Trophoblast cell (in vitro differentiated cells and primary cell): ENCODE data around the gene LAMA3.

Experiments used
- DNase-seq, 2 donors: peaks; one replicate each; pipeline ENCODE4 v3.0.0-alpha.2; 2016
- H2AFZ ChIP-seq: 2 replicates; pipeline ENCODE4 v1.6.1; 2013; ENCODE audit warnings: low read length, moderate library complexity, mild to moderate bottlenecking; ENCODE audit not compliant: insufficient read depth, poor library complexity
- H2AK5ac ChIP-seq: 2 replicates; pipeline ENCODE4 v1.6.1; 2013; ENCODE audit warnings: mild to moderate bottlenecking, low read length
- H2BK120ac ChIP-seq: 2 replicates; pipeline ENCODE4 v1.6.1; 2013; ENCODE audit warnings: low read length, mild to moderate bottlenecking, moderate library complexity; ENCODE audit not compliant: insufficient read depth, poor library complexity
- H2BK12ac ChIP-seq: 2 replicates; pipeline ENCODE4 v1.6.1; 2013; ENCODE audit warnings: mild to moderate bottlenecking, low read length, moderate library complexity
- H2BK5ac ChIP-seq: 2 replicates; pipeline ENCODE4 v1.6.1; 2013; ENCODE audit warnings: low read length, low read depth, moderate library complexity, mild to moderate bottlenecking; ENCODE audit not compliant: poor library complexity
- H3K14ac ChIP-seq: 2 replicates; pipeline ENCODE4 v1.6.1; 2013; ENCODE audit warnings: mild to moderate bottlenecking, low read length
- H3K18ac ChIP-seq: 2 replicates; pipeline ENCODE4 v1.6.1; 2013; ENCODE audit warnings: mild to moderate bottlenecking, low read length
- H3K23ac ChIP-seq: 2 replicates; pipeline ENCODE4 v1.6.1; 2013; ENCODE audit warnings: low read length
- H3K27ac ChIP-seq: 2 replicates; pipeline ENCODE4 v1.5.1; 2013; ENCODE audit warnings: low read depth, mild to moderate bottlenecking, inconsistent platforms, low read length, moderate library complexity
- H3K27me3 ChIP-seq: 2 replicates; pipeline ENCODE4 v1.6.1; 2013; ENCODE audit warnings: inconsistent platforms, mild to moderate bottlenecking, low read length, moderate library complexity; ENCODE audit not compliant: insufficient read depth
- H3K36me3 ChIP-seq, 2 experiments: 1 replicate in 1 of 2; 2 replicates in 1 of 2; pipeline ENCODE4 v1.6.1; 2013; ENCODE audit warnings: low read length in 2 of 2, mild to moderate bottlenecking in 2 of 2, moderate library complexity in 1 of 2; ENCODE audit not compliant: insufficient read depth in 2 of 2, control insufficient read depth in 1 of 2
- H3K4ac ChIP-seq: 2 replicates; pipeline ENCODE4 v1.6.1; 2013; ENCODE audit warnings: low read depth, mild to moderate bottlenecking, low read length, moderate library complexity
- H3K4me1 ChIP-seq, 2 experiments: 1 replicate in 1 of 2; 2 replicates in 1 of 2; pipeline ENCODE4 v1.6.1; 2013; ENCODE audit warnings: low read length in 2 of 2, mild to moderate bottlenecking in 2 of 2, moderate library complexity in 1 of 2; ENCODE audit not compliant: insufficient read depth in 2 of 2, control insufficient read depth in 1 of 2
- H3K4me2 ChIP-seq: 2 replicates; pipeline ENCODE4 v1.6.1; 2013; ENCODE audit warnings: inconsistent platforms, mild to moderate bottlenecking, low read length, moderate library complexity
- H3K4me3 ChIP-seq: 2 replicates; pipeline ENCODE4 v1.5.1; 2013; ENCODE audit warnings: mild to moderate bottlenecking, low read depth, low read length, inconsistent platforms
- H3K79me1 ChIP-seq: one replicate; pipeline ENCODE4 v1.6.1; 2013; ENCODE audit warnings: low read length
- H3K79me2 ChIP-seq: 2 replicates; pipeline ENCODE4 v1.6.1; 2013; ENCODE audit warnings: low read length, mild to moderate bottlenecking; ENCODE audit not compliant: control insufficient read depth, insufficient read depth, poor library complexity
- H3K9ac ChIP-seq: 2 replicates; pipeline ENCODE4 v1.6.1; 2013; ENCODE audit warnings: mild to moderate bottlenecking, low read length
- H3K9me3 ChIP-seq: 2 replicates; pipeline ENCODE4 v1.6.1; 2013; ENCODE audit warnings: low read depth, mild to moderate bottlenecking, control low read depth, inconsistent platforms, low read length; ENCODE audit not compliant: insufficient read depth
- H4K12ac ChIP-seq: 2 replicates; pipeline ENCODE4 v1.6.1; 2013; ENCODE audit warnings: low read depth, mild to moderate bottlenecking, low read length, moderate library complexity
- H4K8ac ChIP-seq: 2 replicates; pipeline ENCODE4 v1.6.1; 2013; ENCODE audit warnings: low read depth, mild to moderate bottlenecking, low read length, moderate library complexity
- H4K91ac ChIP-seq: one replicate; pipeline ENCODE4 v1.6.1; 2013; ENCODE audit warnings: low read depth, mild to moderate bottlenecking, low read length, moderate library complexity
- WGBS: extraction: QIAGEN DNeasy Blood & Tissue Kit; methylation state at CpG from one replicate; pipeline ENCODE4 v1.1.7; 2013; ENCODE audit warnings: missing lambda C conversion rate; ENCODE audit not compliant: insufficient read length, insufficient coverage; ENCODE audit errors: extremely low coverage; 5-methylcytosine and 5-hydroxymethylcytosine counted together

Gene LAMA3

DNA sequence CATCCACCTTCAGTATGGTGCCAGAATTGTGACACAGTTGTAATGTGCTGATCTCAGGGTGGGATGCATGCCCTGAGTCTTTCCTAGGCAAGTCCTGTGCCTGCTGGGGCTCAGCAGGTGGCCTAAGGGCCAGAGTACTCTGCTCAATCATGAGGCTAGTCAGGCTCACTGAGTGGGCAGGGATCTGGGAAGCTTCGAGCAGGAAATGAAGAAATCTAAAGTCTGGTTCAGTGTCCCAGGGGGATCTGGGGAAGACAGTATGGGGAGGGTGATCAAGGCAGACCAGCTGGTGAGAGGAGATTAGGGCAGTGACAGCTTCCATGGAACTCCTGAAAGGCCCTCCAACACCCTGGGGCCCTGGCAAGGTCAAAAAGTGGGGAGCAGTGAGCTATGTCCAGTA, 17.7 kb upstream of the LAMA3 start:
- H3K4ac ChIP-seq = no peak overlapping the region
- no peaks in the 10 kb centered on the region for H3K4me1 ChIP-seq
- no peaks in the 10 kb centered on the region for H3K27me3 ChIP-seq
- no peak overlapping the region for H3K18ac ChIP-seq
- no peak overlapping the region for H3K27ac ChIP-seq
- H3K14ac ChIP-seq = no peak overlapping the region
- DNase-seq = no peak
- no peak overlapping the region for H4K91ac ChIP-seq
- no peaks in the 10 kb centered on the region for H3K79me2 ChIP-seq
- H2AK5ac ChIP-seq = no peak overlapping the region
- H4K12ac ChIP-seq = no peak overlapping the region
- no peak overlapping the region for H2BK120ac ChIP-seq
- no peak overlapping the region for H2AFZ ChIP-seq
- H3K4me3 ChIP-seq = no peak overlapping the region
- no peaks in the 10 kb centered on the region for H3K36me3 ChIP-seq
- no CpG with 5 or more reads among the region's 1 CpG for WGBS
- H3K9me3 ChIP-seq = no peaks in the 10 kb centered on the region
- no peak overlapping the region for H3K23ac ChIP-seq
- H4K8ac ChIP-seq = no peak overlapping the region
- H3K9ac ChIP-seq = no peak overlapping the region
- no peaks in the 10 kb centered on the region for H3K79me1 ChIP-seq
- no peak overlapping the region for H2BK12ac ChIP-seq
- no peak overlapping the region for H2BK5ac ChIP-seq
- no peak overlapping the region for H3K4me2 ChIP-seq

DNA sequence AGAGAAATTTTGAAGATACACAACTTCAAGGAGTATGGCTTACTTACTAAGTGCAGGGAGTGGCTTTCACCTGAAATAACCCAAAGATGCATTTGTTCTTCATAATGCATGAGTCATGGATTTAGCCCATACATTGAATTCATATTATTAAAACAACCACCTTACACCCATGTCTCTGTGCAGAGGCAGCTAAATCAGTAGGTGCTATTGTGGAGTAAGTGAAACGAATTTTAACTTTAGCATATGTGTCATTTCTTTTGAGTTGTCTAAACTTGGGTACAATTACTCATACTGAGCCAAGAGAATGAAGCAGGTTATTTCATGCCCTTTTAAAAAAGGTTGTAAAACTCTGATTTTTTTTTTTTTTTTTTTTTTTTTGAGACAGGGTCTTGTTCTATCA, 15.5 kb upstream of the LAMA3 start:
- Histone ChIP-seq H2BK120ac (no peak overlapping the region), H3K4me3 (no peak overlapping the region)
- no peak for DNase-seq

DNA sequence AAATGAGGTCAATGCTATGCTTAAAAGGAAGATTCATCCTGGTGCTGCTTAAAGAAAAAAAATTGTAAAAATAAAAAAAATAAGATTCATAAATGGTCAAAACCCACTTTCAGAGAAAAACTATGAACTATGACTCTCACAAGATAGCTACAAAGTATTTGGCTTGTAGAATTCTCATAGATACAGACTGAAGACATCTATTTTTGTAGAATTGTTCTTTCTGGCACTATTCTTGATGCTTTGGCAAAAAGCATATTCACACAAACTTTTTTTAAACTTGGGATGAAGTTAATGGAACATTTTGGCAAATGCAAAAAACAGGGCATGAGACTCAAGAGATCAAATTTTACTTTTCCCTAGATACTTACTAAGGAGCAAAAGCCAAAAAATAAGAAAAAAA, 14.0 kb upstream of the LAMA3 start:
- Histone ChIP-seq H3K27me3 (no peaks in the 10 kb centered on the region), H2BK120ac (no peak overlapping the region), H2AK5ac (no peak overlapping the region), H4K8ac (no peak overlapping the region), H2BK5ac (no peak overlapping the region), H4K12ac (no peak overlapping the region), H3K4me2 (no peak overlapping the region), H3K9me3 (no peaks in the 10 kb centered on the region), H3K4me3 (no peak overlapping the region), H3K27ac (no peak overlapping the region), H3K36me3 (no peaks in the 10 kb centered on the region), H3K79me1 (no peaks in the 10 kb centered on the region), H2BK12ac (no peak overlapping the region), H3K23ac (no peak overlapping the region), H2AFZ (no peak overlapping the region), H3K79me2 (no peaks in the 10 kb centered on the region), H4K91ac (no peak overlapping the region), H3K9ac (no peak overlapping the region), H3K4ac (no peak overlapping the region), H3K4me1 (no peaks in the 10 kb centered on the region), H3K18ac (no peak overlapping the region), H3K14ac (no peak overlapping the region)
- DNase-seq = no peak

More for the DNA sequence above, 15.5 kb upstream of the LAMA3 start:
- Histone ChIP-seq H2BK5ac (no peak overlapping the region), H3K23ac (no peak overlapping the region), H3K4me2 (no peak overlapping the region), H3K27me3 (no peaks in the 10 kb centered on the region), H3K79me2 (no peaks in the 10 kb centered on the region), H3K14ac (no peak overlapping the region), H3K9me3 (no peaks in the 10 kb centered on the region), H3K4ac (no peak overlapping the region), H3K9ac (no peak overlapping the region), H3K27ac (no peak overlapping the region), H3K4me1 (no peaks in the 10 kb centered on the region), H2BK12ac (no peak overlapping the region), H2AK5ac (no peak overlapping the region), H3K79me1 (no peaks in the 10 kb centered on the region), H4K12ac (no peak overlapping the region), H4K91ac (no peak overlapping the region), H2AFZ (no peak overlapping the region), H3K18ac (no peak overlapping the region), H4K8ac (no peak overlapping the region), H3K36me3 (no peaks in the 10 kb centered on the region)
- WGBS = no CpG with 5 or more reads among the region's 1 CpG

DNA sequence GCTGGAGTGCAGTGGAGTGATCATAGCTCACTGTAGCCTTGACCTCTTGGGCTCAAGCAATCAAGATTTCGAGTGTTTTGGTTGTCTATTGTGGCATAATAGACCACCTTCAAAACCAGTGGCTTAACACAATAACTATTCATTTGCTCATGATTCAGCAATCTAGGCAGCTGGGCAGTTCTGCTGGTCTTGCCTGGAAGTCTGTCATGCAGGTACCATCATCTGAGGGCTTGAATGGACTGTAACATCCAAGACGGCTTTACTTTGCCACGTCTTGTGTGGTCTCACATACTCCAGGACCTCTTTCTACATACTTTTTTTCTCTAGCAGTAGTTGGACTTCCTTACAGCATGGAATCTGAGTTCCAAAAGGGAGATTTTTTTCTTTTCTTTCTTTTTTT, 13.4 kb upstream of the LAMA3 start:
- H3K4me3 ChIP-seq = no peak overlapping the region
- H3K4me2 ChIP-seq = no peak overlapping the region
- no peak overlapping the region for H2AK5ac ChIP-seq
- no peak overlapping the region for H2BK12ac ChIP-seq
- no peaks in the 10 kb centered on the region for H3K36me3 ChIP-seq
- H3K9ac ChIP-seq = no peak overlapping the region
- no peak overlapping the region for H3K14ac ChIP-seq
- no peaks in the 10 kb centered on the region for H3K79me1 ChIP-seq
- no peak overlapping the region for H2AFZ ChIP-seq
- no peak overlapping the region for H2BK5ac ChIP-seq
- no peaks in the 10 kb centered on the region for H3K27me3 ChIP-seq
- no peaks in the 10 kb centered on the region for H3K9me3 ChIP-seq
- H4K91ac ChIP-seq = no peak overlapping the region
- H4K8ac ChIP-seq = no peak overlapping the region
- no peaks in the 10 kb centered on the region for H3K79me2 ChIP-seq
- DNase-seq = peak; percentile 92 to 98
- H3K23ac ChIP-seq = no peak overlapping the region
- WGBS = no CpG with 5 or more reads among the region's 3 CpGs
- H2BK120ac ChIP-seq = no peak overlapping the region
- no peak overlapping the region for H3K18ac ChIP-seq
- no peak overlapping the region for H3K27ac ChIP-seq
- no peak overlapping the region for H3K4ac ChIP-seq
- H4K12ac ChIP-seq = no peak overlapping the region
- H3K4me1 ChIP-seq = no peaks in the 10 kb centered on the region

DNA sequence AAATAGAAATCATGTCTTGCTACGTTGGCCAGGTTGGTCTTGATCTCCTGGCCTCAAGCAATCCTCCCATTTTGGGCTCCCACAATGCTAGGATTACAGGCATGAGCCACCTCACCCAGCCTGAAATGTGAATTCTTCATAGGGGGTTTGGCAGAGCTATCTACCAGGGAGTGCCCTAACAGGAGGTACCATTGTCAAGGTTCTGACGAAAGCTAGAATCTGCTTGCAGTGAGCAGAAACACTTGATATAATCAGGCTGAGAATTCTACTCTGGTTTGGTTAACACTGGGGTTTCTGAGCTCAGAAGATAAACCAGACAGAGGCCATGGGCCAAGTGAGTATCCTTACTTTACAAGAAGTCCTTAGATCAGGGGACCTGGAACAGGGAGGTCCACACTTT, 7.2 kb upstream of the LAMA3 start:
- no peak overlapping the region for H3K4ac ChIP-seq
- no peak overlapping the region for H3K18ac ChIP-seq
- H3K4me1 ChIP-seq = no peaks in the 10 kb centered on the region
- WGBS = no CpG with 5 or more reads among the region's 2 CpGs
- no peak overlapping the region for H2BK120ac ChIP-seq
- no peaks in the 10 kb centered on the region for H3K36me3 ChIP-seq
- no peak overlapping the region for H2AK5ac ChIP-seq
- H3K9ac ChIP-seq = no peak overlapping the region
- H3K23ac ChIP-seq = no peak overlapping the region
- no peaks in the 10 kb centered on the region for H3K27me3 ChIP-seq
- no peak overlapping the region for H3K27ac ChIP-seq
- no peak overlapping the region for H2AFZ ChIP-seq
- no peak overlapping the region for H2BK5ac ChIP-seq
- H4K12ac ChIP-seq = no peak overlapping the region
- H4K91ac ChIP-seq = no peak overlapping the region
- no peak overlapping the region for H3K4me3 ChIP-seq
- H2BK12ac ChIP-seq = no peak overlapping the region
- H4K8ac ChIP-seq = no peak overlapping the region
- no peaks in the 10 kb centered on the region for H3K79me2 ChIP-seq
- H3K79me1 ChIP-seq = no peaks in the 10 kb centered on the region
- H3K14ac ChIP-seq = no peak overlapping the region
- no peak overlapping the region for H3K4me2 ChIP-seq
- DNase-seq = no peak
- H3K9me3 ChIP-seq = no peaks in the 10 kb centered on the region
